ENCODE measurements around the gene CASKIN1.

DNA sequence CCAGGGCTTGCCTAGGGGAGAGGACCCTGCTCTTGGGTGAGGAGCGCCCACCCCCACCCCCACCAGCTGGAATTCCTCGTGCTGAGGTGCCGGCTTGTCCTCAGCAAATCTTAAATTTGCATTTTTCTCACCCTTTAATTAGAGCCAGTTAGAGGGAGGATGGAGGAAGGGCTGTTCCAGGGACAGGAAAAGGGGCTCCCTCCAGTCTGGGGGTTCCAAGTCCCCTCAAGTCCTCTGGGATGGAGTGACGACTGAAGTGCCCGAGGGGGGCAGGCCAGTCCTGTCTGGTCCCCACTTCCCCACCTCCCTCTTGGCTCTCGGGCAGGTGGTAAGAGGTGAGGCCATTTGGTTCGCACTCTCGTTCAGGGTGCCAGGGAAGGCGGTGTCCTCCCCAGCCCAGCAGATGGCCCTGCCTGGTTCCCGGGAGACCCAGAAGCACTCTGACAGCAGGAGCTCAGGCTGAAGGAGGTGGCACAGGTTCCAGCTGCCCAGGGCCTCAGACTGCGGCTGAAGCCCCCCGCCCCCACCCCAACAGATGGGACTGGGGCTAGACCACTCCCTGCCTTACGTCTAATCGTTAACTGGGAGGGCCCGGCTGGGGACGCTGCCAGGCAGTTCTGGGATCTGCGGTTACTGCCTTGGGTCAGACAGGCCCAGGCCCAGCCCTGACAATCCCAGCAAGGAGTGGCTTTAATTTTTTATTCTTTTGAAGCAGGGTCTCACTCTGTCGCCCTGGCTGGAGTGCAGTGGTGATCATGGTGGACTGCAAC, 45.8 kb downstream of the CASKIN1 start:
- TF ChIP-seq, protein P1, sequence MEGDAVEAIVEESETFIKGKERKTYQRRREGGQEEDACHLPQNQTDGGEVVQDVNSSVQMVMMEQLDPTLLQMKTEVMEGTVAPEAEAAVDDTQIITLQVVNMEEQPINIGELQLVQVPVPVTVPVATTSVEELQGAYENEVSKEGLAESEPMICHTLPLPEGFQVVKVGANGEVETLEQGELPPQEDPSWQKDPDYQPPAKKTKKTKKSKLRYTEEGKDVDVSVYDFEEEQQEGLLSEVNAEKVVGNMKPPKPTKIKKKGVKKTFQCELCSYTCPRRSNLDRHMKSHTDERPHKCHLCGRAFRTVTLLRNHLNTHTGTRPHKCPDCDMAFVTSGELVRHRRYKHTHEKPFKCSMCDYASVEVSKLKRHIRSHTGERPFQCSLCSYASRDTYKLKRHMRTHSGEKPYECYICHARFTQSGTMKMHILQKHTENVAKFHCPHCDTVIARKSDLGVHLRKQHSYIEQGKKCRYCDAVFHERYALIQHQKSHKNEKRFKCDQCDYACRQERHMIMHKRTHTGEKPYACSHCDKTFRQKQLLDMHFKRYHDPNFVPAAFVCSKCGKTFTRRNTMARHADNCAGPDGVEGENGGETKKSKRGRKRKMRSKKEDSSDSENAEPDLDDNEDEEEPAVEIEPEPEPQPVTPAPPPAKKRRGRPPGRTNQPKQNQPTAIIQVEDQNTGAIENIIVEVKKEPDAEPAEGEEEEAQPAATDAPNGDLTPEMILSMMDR (IDR thresholded peaks at IDR 0.05; ENCODE audit: low read length) = no peak
- no peak for TF ChIP-seq EZH2 (IDR thresholded peaks at IDR 0.05; ENCODE audit: borderline replicate concordance, low read length)
